HG02885 (cell line): ENCODE measurements around the gene ARMH1.
"Not testable (repeated sequence)": the region's sequence is repeated elsewhere in the genome, so short reads cannot be mapped to it uniquely, and the experiment has no call there.

Source experiments
- ATAC-seq: cut with Tn5 transposase; IDR thresholded peaks from one replicate; pipeline ENCODE4 v1.9.1; 2021; ENCODE audit warnings: mild to moderate bottlenecking; ENCODE audit not compliant: unreplicated experiment, poor library complexity

ARMH1 gene

GRCh38 chr1:44760876-44761275, 86.4 kb downstream of the ARMH1 start:
- no peak for ATAC-seq

- ATAC-seq = not testable (repeated sequence)
Observed at GRCh38 chr1:44766421-44766820, 91.9 kb downstream of the ARMH1 start.
